Ishikawa (cell line): ENCODE results near the gene FCMR.

Experiments used
- CEBPB ChIP-seq: IDR thresholded peaks from 2 replicates; pipeline ENCODE4 v1.6.1; 2012
- CREB1 ChIP-seq: IDR thresholded peaks from 2 replicates; pipeline ENCODE4 v1.6.1; 2012; ENCODE audit warnings: low read depth
- EGR1 ChIP-seq: IDR thresholded peaks from 2 replicates; pipeline ENCODE4 v1.6.1; 2012
- EP300 ChIP-seq: IDR thresholded peaks from 2 replicates; pipeline ENCODE4 v1.6.1; 2012; ENCODE audit warnings: borderline replicate concordance
- FOXM1 ChIP-seq: IDR thresholded peaks from 2 replicates; pipeline ENCODE4 v1.6.1; 2012; ENCODE audit warnings: low read depth, borderline replicate concordance
- NFIC ChIP-seq: IDR thresholded peaks from 2 replicates; pipeline ENCODE4 v1.6.1; 2012
- RAD21 ChIP-seq: IDR thresholded peaks from 2 replicates; pipeline ENCODE4 v1.6.1; 2012; ENCODE audit warnings: low read depth
- TAF1 ChIP-seq: IDR thresholded peaks from 2 replicates; pipeline ENCODE4 v1.6.1; 2012; ENCODE audit warnings: low read depth, mild to moderate bottlenecking
- TCF12 ChIP-seq: IDR thresholded peaks from 2 replicates; pipeline ENCODE4 v1.6.1; 2012; ENCODE audit warnings: low read depth
- TEAD4 ChIP-seq: IDR thresholded peaks from 2 replicates; pipeline ENCODE4 v1.6.1; 2012
- USF1 ChIP-seq: IDR thresholded peaks from 2 replicates; pipeline ENCODE4 v1.6.1; 2012
- YY1 ChIP-seq: IDR thresholded peaks from 2 replicates; pipeline ENCODE4 v1.6.1; 2012; ENCODE audit warnings: low read depth
- ZBTB7A ChIP-seq: IDR thresholded peaks from 2 replicates; pipeline ENCODE4 v1.6.1; 2012; ENCODE audit warnings: low read depth
- TF ChIP-seq, protein P1 (sequence below): IDR thresholded peaks from 2 replicates; pipeline ENCODE4 v1.6.1; 2012
- TF ChIP-seq, protein P2 (sequence below): IDR thresholded peaks from 2 replicates; pipeline ENCODE4 v1.6.1; 2012; ENCODE audit warnings: low read depth, mild to moderate bottlenecking

The FCMR gene

GRCh38 chr1:206924592-206925105 lies 2.9 kb upstream of the FCMR start:
- TF ChIP-seq, protein P1, sequence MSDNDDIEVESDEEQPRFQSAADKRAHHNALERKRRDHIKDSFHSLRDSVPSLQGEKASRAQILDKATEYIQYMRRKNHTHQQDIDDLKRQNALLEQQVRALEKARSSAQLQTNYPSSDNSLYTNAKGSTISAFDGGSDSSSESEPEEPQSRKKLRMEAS = no peak
- TF ChIP-seq EP300 (no peak), RAD21 (no peak), NFIC (no peak), TAF1 (no peak), CREB1 (no peak), YY1 (no peak), ZBTB7A (no peak), TCF12 (no peak), USF1 (no peak), EGR1 (no peak), CEBPB (no peak), TEAD4 (no peak)
- TF ChIP-seq, protein P2, sequence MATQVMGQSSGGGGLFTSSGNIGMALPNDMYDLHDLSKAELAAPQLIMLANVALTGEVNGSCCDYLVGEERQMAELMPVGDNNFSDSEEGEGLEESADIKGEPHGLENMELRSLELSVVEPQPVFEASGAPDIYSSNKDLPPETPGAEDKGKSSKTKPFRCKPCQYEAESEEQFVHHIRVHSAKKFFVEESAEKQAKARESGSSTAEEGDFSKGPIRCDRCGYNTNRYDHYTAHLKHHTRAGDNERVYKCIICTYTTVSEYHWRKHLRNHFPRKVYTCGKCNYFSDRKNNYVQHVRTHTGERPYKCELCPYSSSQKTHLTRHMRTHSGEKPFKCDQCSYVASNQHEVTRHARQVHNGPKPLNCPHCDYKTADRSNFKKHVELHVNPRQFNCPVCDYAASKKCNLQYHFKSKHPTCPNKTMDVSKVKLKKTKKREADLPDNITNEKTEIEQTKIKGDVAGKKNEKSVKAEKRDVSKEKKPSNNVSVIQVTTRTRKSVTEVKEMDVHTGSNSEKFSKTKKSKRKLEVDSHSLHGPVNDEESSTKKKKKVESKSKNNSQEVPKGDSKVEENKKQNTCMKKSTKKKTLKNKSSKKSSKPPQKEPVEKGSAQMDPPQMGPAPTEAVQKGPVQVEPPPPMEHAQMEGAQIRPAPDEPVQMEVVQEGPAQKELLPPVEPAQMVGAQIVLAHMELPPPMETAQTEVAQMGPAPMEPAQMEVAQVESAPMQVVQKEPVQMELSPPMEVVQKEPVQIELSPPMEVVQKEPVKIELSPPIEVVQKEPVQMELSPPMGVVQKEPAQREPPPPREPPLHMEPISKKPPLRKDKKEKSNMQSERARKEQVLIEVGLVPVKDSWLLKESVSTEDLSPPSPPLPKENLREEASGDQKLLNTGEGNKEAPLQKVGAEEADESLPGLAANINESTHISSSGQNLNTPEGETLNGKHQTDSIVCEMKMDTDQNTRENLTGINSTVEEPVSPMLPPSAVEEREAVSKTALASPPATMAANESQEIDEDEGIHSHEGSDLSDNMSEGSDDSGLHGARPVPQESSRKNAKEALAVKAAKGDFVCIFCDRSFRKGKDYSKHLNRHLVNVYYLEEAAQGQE = no peak

- no peak for TF ChIP-seq YY1
- no peak for TF ChIP-seq ZBTB7A
- TF ChIP-seq FOXM1 = no peak
- TF ChIP-seq CREB1 = no peak
- TF ChIP-seq RAD21 = no peak
- TF ChIP-seq NFIC = no peak
- no peak for TF ChIP-seq TEAD4
- TF ChIP-seq CEBPB = no peak
- no peak for TF ChIP-seq TCF12
- no peak for TF ChIP-seq EP300
- TF ChIP-seq TAF1 = no peak
- no peak for TF ChIP-seq EGR1
- TF ChIP-seq, protein P1 = no peak
- TF ChIP-seq, protein P2 = no peak
Observed at GRCh38 chr1:206923009-206923960, 1.5 kb upstream of the FCMR start.

DNA sequence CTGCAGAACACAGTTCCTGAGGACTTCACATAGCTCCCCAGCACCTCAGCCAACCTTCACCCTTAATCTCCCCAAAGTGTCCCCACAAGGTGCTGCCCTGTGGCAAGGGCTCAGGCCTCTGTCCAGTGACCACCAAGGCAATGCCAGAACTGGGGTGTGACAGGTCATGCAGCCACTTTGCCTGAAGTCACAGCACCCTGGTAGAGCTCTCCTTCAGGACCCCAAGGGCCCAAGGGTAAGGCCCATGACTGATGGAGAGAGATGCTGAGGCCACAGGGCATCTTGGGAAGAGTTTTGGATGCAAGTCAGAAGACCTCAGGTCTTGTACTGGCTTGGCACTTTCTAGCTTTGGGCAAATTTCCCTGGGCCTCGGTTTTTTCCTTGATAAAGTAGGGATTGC lies 783 bp upstream of the FCMR start:
- TF ChIP-seq RAD21 = no peak
- no peak for TF ChIP-seq NFIC
- TF ChIP-seq, protein P1 = no peak
- no peak for TF ChIP-seq CREB1
- no peak for TF ChIP-seq YY1
- no peak for TF ChIP-seq FOXM1
- no peak for TF ChIP-seq TEAD4
- TF ChIP-seq EGR1 = no peak
- no peak for TF ChIP-seq USF1
- TF ChIP-seq, protein P2 = no peak
- TF ChIP-seq EP300 = no peak
- no peak for TF ChIP-seq TAF1

DNA sequence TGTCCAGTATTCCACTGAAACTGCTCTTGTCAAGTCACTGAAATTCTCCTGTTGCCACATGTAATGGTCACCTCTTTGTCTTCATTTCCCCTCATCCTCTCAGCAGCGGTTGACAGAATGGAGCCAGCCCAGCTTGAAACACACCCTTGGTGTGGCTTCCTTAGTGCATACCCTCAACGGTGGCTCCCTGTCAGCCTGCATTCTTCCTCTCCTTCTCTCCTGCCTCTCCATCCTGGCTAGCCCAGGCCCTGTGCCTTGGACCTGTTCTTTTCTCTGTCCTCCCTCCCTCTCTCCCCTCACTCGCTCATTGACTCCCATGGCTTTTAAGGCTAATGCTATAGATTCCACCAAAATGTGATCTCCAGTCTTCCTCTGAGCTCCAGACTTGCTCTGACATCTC lies 3.7 kb downstream of the FCMR start:
- TF ChIP-seq, protein P2 = no peak
- TF ChIP-seq TCF12 (no peak), EP300 (no peak), FOXM1 (no peak), RAD21 (no peak), CREB1 (no peak), NFIC (no peak), TEAD4 (no peak), CEBPB (no peak), ZBTB7A (no peak), TAF1 (no peak), USF1 (no peak), YY1 (no peak), EGR1 (no peak)
- TF ChIP-seq, protein P1 = no peak
